HG02610 (cell line): Measurements from ENCODE around the gene FAM72D.
"Not testable (repeated sequence)": the region's sequence is repeated elsewhere in the genome, so short reads cannot be mapped to it uniquely, and the experiment has no call there.

Source experiments
- ATAC-seq: cut with Tn5 transposase; IDR thresholded peaks from one replicate; pipeline ENCODE4 v1.9.1; 2021; ENCODE audit warnings: mild to moderate bottlenecking, moderate library complexity; ENCODE audit not compliant: unreplicated experiment

The FAM72D gene

DNA sequence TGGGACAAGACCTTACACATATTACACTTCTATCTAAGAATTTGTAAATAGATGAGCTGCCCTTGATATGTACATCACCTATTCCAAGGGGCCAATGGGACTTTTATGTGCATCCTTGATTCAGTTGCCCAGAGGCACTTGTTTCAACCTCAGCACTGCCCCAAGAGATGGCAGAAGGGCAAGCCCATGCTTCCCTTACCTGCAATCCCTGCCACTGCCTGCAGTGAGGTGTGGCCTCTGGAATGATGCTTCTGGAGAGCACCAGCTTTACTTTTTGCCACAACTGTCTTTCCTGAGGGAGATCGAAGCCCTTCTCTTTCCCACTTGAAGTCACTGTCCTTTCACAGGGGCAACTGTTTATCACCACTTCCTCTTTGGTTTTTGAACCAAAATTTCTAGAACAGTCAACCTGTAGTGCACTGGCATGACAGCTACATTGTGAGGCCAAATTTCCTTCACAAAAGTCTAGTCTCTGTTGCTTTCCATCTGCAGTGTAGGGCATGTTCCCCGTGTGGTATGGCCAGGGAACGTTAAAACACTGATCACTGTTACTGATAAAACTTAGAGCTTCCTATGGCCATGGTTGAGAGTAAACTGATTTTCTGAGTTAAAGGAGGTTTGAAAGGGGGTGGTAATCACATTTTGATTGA lies 48.6 kb downstream of the FAM72D start:
- ATAC-seq: not testable (repeated sequence)

DNA sequence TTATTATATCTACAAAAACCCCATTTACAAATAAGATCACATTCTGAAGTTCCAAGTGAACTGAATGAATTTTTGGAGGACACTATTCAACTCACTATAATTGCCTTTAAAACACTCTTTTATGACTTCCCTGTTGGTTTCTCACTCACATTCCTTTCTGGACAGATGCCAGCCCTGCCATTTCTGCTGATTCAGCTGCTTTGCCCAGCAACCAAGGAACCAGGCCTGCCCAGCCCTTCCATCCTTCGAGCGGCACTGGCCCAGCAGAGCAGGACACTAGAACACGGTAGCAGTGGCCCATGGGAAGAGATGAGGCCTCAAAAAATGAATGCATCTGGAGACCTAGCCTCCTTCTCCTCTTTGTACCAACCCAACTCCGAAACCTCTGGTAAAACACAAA lies 50.5 kb downstream of the FAM72D start:
- ATAC-seq: not testable (repeated sequence)

DNA sequence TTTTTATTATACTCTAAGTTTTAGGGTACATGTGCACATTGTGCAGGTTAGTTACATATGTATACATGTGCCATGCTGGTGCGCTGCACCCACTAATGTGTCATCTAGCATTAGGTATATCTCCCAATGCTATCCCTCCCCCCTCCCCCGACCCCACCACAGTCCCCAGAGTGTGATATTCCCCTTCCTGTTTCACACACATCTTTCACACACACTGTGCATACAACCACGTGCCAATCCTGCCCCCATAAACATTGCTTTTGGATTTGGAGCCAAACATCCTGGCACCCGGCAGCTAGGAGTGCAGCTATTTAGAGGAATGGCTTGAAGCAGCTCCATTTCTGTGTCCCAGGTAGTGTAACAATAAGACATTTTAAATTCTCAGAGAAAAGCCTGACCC lies 51.4 kb downstream of the FAM72D start:
- ATAC-seq: not testable (repeated sequence)

DNA sequence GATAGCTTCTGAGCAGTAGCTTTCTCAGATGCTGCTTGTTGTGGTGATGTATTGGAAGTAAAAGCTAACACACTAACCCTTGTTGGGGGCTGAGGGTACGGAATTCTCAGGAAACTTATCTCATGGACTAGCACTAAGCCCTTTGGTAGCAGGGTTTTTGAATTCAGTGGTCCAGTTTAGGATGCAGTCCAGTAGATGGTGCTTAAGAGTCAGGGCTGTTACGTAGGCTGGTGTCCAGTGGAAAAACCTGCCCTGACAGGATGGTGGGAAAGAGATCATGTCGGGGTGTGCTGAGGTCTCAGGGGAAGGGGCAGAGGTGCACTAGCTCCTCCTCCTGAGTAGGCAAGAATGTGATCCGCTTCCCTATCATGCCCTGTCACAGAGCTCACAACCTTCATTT lies 59.6 kb downstream of the FAM72D start:
- ATAC-seq: not testable (repeated sequence)

DNA sequence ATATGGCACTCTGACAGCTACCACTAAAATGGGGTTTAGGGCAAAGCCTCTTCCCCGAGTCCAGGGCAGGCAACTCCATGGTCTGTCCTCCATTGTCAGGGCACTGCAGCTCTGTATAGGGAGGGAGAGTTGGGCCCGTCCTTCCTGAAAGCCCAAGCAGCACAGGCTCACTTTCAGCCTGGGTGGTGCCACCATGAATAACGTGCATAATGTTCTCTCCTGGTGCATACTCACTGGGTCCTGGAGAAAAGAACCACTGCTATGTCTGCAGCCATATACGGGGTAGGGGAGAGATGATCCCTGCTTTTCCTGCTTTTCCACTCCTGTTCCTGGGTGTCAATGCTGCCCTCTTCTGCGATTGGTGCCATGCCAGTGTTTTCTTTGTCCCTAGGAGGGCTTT lies 60.1 kb downstream of the FAM72D start:
- not testable (repeated sequence) for ATAC-seq

DNA sequence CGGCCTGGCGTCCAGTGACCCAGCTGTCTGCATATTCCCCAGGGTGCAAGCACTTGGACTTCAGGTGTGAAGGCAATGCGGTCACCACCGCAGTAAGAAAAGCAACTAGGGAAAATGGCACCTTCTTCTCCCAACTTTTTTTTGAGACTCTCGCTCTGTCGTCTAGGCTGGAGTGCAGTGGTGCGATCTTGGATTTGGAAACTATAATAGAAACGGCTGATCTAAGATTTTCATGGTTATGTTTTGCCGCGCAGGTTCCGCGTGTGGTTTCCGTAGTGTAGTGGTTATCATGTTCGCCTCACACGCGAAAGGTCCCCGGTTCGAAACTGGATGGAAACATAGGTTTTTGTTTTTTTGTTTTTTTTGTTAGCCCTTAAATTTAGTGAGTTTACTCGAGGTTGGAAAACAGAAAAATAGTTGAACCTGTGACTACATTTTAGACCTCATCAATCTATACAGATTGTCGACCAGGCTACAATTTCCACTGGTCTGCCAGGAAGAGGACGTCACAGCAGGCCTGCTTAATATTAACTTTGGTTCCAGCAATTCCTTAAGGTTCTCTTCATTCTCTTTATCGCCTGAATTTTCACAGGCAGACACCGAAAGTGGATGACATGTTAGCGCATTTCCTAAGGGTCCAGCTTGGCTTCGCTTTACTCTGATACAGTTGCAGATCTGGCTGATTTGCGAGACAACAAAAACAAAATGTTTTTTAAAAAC lies 61.3 kb downstream of the FAM72D start:
- peak; percentile 45 for ATAC-seq

DNA sequence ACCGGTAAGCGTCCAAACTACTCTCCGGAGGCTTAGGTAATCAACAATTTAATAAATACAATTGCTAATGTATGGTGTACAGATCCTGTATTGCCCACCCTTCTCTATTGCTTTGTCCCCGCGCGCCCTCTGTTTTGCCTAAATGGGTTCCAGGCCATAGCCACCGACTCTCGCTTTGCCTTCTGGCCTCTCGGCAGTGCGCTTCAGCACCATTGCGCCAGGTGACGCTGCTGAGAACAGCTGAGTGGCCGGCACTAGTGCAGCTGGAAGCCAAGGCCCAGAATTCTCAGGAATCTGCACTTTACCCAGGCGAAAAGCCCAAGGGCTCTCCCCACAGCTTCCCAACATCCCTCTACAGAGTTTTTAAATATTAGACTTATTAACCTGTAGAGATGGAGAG lies 61.9 kb downstream of the FAM72D start:
- ATAC-seq: not testable (repeated sequence)

DNA sequence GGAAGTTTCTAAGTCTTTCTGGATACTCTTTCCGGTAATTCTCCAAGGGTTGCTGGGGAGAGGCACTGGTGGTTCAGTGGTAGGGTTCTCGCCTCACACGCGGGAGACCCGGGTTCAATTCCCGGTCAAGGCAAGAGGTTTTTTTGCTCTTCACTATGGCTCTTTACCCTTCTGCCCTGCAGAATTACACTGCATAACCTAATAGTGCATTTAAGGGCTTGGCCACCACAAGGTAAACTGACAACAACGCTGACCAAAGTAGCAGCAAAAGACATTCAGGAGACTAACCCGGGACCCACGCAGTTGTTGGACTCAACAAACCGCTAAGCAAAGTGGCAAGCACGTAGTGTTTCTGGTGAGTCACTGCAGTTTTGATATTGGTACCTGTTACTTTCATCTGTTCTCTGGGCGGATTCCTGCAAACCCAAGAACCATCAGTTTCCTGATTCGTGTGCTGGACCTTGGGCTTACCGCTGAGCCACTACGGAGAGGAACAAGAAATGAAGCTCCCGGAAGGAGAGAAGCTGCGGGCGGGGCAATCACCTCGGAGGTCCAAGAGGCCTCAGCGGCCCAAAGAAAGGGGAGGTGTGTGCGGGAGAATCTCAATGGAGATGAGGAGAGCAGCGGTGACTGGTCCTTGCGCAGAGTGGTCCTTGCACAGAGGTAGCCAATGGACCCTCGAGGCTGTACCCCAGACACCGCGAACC lies 65.4 kb downstream of the FAM72D start:
- peak; percentile 77 for ATAC-seq
